ENCODE results near the gene FCN3. TPM values are rescaled to one million over a fixed set of nuclear protein-coding genes. Genes with fewer than 3 reads are reported as not detected.

FCN3 gene
- total RNA-seq, 1 experiment from 2014 or later = 0.22 TPM

- Histone ChIP-seq H3K4me2 (ENCODE audit: insufficient read depth, insufficient read length, low read length) (no peak overlapping the region), H3K23me2 (ENCODE audit: insufficient read length, low read depth, low read length, poor library complexity, severe bottlenecking) (no peaks in the 10 kb centered on the region), H2BK5ac (ENCODE audit: insufficient read length, low read length) (no peak overlapping the region), H2AFZ (ENCODE audit: low read length) (no peak overlapping the region), H2BK120ac (ENCODE audit: low read depth, low read length, poor library complexity, severe bottlenecking) (no peak overlapping the region), H4K91ac (ENCODE audit: insufficient read length, low read depth, low read length) (no peak overlapping the region), H3T11ph (ENCODE audit: low read length) (no peak overlapping the region), H4K5ac (ENCODE audit: insufficient read length, low read depth, low read length) (no peak overlapping the region), H3K14ac (ENCODE audit: insufficient read depth, low read length) (no peak overlapping the region), H3K79me2 (ENCODE audit: insufficient read depth, low read length) (no peaks in the 10 kb centered on the region), H3K27me3 (ENCODE audit: insufficient read depth, low read length) (no peaks in the 10 kb centered on the region), H3K9ac (ENCODE audit: extremely low read depth, insufficient read length, low read length) (no peak overlapping the region), H2AK5ac (ENCODE audit: insufficient read length, low read length) (no peak overlapping the region), H2BK20ac (ENCODE audit: low read depth, low read length, poor library complexity, severe bottlenecking) (no peak overlapping the region), H2BK12ac (ENCODE audit: insufficient read length, low read depth, low read length) (no peak overlapping the region), H3K27ac (ENCODE audit: insufficient read length, low read depth, low read length) (no peak overlapping the region), H3K79me1 (ENCODE audit: insufficient read depth, low read depth, low read length, poor library complexity, severe bottlenecking) (no peaks in the 10 kb centered on the region), H4K8ac (replicated peaks; ENCODE audit: insufficient read length, low read depth, low read length) (no peak overlapping the region), H3K23ac (ENCODE audit: insufficient read length, low read depth, low read length) (no peak overlapping the region), H2BK15ac (ENCODE audit: low read depth, low read length) (no peak overlapping the region), H4K20me1 (ENCODE audit: control insufficient read depth, insufficient read depth, insufficient read length) (no peaks in the 10 kb centered on the region), H3K4me1 (ENCODE audit: insufficient read depth, low read length) (no peaks in the 10 kb centered on the region; the same call in 1 of the 2 replicates), H3K56ac (ENCODE audit: insufficient read length, low read depth, low read length) (no peak overlapping the region), H3K18ac (ENCODE audit: insufficient read length, low read depth, low read length) (no peak overlapping the region), H3K4ac (ENCODE audit: low read depth, low read length) (no peak overlapping the region), H3K9me3 (ENCODE audit: control insufficient read depth, low read depth, low read length) (no peaks in the 10 kb centered on the region)
- Mint-ChIP-seq H3K9me3 (no peaks in the 10 kb centered on the region), H3K4me1 (peaks cover 4 to 25% of the 10 kb centered on the region in 2 experiments), H3K36me3 (ENCODE audit: insufficient read depth in 1 of 3, low read depth in 3 of 3) (no peaks in the 10 kb centered on the region), H3K4me3 (no peak overlapping the region), H3K27ac (no peak overlapping the region), H3K27me3 (ENCODE audit: low read depth) (peaks cover 8% of the 10 kb centered on the region)
- peak; percentile 67 for DNase-seq
- no CpG with 5 or more reads among the region's 11 CpGs for WGBS (ENCODE audit: extremely low coverage, insufficient read length, low lambda C conversion rate)
- peak; percentile 66 for TF ChIP-seq CTCF (conservative IDR thresholded peaks at IDR 0.05)
Observed at GRCh38 chr1:27372808-27373690, 1.6 kb downstream of the FCN3 start.

All from H9 (cell line).